Fibroblast of the conjunctiva (primary cell): ENCODE data around the gene METTL16.

Experiments
- DNase-seq: peaks from one replicate; pipeline ENCODE4 v3.0.0-alpha.2; 2010; ENCODE audit warnings: low read depth

Gene METTL16

DNA sequence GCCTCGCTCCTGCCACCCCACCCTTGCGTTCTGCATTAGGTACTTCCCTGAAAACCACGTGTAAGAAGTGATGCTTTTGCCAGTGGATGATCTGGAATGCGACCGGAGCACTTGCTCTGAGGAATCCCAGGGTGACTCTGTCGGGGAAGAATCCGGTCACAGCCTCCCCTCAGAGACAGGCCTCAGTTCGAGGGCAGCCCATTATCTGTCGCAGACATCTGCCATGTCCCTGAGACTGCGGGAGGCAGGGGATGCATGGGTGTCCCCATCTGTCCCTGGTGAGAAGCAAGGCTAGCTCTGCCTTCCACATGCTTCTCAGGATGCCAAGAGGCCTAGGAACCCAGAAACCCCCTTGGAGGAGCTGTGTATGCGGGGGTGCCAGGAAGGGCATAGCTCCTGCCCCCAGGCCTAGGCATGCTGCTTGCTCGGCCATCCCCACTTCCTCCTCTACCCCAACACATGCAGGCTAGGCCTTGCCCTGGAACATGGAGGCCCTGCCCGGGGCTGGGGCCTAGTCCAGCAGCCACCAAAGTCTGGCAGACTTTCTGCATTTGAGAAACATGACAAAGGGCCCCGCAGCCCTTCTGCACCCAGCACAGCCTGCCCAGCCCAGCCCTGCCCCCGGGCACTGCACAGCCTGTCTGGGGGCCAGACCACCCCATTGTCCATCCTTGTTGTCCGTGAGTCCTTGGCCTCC is 131.3 kb downstream of the METTL16 start:
- no peak for DNase-seq

DNA sequence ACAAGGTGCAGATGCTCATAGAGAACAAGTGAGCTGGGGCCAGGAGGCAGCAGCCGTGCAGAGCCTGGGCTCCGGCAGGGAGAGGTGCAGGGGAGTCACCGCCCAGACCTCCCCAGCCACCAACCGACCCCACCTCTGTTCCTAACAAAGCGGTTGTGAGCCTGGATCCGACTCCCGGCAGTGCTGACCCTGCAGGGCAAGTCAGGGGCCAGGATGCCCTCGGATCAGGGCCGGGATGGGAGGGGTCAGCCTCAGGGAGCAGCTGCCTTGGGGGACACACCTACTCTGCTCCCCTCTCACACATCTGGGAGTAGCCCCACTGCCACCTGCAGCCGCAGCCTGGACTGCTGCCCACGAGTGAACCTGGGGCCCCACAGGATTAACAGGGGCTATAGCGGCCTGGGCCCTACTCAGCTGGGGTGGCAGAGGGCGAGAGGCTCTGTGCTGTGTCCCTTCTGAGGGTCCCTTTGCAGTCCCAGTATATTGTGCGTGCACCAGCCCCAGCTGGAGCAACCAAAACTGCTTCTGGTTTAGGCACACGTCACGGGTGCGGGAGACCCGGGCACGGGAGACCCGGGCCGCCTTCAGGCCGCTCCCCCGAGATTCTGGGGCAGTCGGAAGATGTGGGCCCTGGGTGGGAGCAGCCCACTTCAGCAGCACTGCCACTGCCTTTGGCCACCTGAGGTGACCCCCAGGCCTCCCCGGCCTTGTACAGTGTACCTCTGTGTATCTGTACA is 132.0 kb downstream of the METTL16 start:
- DNase-seq: no peak

DNA sequence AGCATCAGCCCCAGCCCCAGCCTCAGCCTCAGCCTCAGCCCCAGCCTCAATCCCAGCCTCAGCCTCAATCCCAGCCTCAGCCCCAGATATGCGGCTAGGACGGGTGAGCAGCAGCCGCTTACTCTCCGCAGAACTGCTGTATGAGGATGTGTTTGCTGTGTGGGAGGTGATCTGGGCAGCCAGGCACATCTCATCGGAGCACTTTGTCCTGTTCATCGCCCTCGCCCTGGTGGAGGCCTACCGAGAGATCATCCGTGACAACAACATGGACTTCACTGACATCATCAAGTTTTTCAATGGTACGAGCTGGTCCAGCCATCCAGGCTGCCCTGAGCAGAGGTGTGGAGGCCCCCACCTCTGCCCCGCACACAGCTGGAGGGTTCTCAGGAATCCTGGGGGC is 132.8 kb downstream of the METTL16 start:
- DNase-seq: no peak

DNA sequence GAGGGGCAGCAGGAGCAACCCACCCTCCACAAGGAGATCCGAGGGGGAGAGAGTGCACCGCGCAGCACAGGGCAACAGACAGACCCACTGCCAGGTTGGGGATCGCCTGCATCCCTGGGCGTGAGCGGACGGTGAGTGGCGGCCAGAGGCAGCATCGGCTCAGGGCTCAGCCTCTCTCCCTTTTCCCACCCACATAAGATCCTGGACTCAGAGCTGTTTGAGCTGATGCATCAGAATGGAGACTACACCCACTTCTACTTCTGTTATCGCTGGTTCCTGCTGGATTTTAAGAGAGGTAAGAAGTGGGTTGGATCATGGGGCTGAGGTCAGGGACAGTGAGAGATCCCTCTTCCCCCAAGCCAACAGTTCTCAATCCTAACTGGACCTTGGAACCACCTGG is 134.0 kb downstream of the METTL16 start:
- no peak for DNase-seq

DNA sequence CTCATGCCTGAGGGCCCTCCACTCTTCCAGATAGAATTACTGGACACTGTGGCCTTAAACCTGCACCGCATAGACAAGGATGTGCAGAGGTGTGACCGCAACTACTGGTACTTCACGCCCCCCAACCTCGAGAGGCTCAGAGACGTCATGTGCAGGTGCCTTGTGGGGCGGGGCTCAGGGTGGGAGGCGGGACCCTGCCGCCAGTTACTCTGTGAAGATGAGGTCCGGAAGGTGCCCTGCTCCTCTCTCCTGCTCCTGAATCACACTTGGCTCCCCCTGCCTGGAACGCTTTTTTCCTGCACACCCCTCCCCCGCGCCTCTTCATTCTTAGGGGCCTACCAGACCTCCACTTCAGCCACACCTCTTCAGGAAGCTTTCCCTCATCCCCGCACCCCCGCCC is 135.6 kb downstream of the METTL16 start:
- no peak for DNase-seq

DNA sequence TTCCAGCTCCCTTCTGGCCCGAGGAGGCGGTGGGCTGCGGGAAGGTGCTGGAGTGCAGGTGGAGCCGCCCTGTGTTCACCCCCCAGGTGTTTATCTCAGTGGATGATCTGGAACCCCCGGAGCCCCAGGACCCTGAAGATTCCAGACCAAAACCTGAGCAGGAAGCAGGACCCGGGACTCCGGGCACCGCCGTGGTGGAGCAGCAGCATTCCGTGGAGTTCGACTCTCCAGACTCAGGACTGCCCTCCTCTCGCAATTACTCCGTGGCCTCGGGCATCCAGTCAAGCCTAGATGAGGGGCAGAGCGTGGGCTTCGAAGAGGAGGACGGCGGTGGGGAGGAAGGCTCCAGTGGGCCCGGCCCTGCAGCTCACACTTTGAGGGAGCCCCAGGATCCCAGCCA is 136.3 kb downstream of the METTL16 start:
- no peak for DNase-seq

DNA sequence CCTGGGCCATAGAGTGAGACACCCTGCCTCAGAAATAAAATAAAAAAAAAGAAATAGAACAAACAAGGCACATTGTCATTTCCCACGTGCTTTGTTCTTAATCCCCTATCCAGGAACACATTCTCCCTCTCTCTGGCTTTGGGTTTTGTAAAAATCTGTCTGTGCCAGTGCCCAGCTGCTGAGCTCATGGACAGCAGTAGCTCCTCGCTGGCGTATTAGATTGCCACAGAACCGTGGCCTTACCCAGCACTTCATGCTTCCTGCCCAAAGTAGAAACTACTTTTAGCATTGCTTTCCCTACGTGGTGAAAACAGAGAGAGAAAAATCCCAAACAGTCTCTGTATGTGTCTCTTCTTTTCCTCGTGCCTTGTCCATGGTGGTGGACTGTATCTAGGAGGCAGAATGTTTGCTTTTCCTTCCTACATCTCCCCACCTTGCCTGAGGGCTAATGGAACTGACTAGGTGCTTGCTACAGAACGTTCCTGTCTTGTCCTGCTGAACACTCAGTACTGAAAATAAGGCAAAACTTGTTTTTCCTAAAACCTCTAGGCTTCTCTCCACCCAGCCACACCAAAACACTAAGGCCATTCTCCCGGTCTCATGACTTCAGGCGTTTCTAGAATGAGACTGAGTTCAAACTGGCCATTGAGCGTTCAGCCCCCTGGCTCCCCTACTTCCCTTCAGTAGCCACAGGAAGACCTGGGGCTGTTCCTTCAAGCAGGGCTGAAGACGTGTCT is 137.0 kb downstream of the METTL16 start:
- no peak for DNase-seq

DNA sequence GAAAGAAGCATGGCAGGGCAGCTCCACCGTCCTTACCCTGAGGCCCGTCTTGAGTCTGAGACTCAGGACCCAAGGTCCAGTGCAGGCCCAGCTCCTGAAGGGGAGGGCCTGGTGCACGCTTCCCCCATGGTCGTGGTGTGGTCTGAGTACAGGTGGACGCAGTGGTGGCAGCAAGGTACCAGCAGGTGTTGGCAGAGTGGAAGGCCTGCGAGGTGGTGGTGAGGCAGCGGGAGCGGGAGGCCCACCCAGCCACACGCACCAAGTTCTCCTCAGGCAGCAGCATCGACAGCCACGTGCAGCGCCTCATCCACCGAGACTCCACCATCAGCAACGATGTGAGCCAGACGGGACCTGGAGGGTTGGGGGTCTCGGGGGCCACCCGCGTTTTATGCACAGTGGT is 138.5 kb downstream of the METTL16 start:
- no peak for DNase-seq

DNA sequence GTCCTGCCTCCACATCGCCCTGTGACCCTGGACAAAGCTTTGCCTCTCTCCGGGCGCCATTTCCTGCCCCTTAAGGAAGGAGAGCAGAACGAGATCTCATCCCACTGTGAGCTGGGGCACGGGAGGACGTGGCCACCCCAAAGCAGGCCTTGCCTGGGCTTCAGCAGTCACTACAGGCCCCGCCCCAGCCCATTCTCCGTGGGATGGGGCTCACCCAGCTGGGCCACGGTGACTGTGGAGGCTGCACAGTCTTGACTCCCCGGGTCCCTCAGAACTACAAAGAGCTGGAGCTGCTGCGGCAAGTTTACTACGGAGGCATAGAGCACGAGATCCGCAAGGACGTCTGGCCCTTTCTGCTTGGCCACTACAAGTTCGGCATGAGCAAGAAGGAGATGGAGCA is 139.0 kb downstream of the METTL16 start:
- no peak for DNase-seq

DNA sequence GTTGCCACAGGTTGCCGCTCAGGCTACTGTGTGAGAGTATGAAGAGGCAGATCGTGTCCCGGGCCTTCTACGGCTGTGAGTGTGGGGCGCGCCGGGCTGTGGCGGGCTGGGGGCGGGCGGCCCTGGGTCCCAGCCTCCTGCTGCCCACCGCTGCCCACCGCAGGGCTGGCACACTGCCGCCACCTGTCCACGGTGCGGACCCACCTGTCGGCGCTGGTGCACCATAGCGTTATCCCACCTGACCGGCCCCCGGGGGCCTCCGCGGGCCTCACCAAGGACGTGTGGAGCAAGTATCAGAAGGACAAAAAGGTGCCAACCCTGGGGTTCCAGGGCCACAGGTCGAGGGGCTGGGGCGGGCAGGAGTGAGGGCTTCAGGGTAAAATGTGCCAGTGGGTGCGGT is 139.5 kb downstream of the METTL16 start:
- no peak for DNase-seq

DNA sequence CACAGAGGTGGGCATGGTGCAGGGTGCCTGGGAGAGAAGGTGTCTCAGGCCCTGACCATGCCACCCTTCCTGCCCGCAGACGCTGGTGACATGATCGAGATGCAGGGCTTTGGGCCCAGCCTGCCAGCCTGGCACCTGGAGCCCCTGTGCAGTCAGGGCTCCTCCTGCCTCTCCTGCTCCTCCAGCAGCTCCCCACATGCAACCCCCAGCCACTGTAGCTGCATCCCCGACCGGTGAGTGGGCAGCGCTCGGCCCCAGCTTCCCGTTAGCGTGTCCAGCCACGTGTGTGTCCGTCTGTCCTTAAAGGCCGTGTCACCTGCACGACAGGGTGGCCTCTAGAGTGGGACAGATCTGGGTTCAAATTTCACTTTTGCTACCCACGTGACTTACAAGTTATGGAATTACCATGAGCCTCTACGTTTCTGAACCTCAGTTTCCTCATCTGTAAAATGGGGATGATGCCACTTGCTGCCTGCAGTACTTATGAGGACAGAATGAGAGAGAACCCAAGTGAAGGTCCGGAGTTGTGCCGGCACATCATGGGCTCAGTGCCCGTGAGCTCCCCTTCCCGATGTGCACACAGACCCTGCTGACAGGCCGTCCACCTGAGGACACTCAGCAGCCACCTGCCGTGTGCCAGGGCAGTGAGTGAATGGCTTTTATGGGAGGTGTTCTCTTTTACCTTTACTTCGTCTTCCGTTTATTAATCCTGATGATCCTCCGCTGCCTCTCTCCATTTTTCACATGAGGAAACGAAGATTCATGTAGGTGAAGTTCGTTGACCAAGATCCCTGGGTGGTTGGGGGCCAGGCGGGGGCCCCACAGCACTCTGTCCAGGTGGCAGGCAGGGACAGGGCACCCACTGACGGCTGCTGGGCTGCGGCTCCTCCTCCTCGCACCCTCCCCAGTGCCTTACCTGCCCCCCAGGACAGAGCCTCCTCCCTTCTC is 140.2 kb downstream of the METTL16 start:
- DNase-seq: no peak

DNA sequence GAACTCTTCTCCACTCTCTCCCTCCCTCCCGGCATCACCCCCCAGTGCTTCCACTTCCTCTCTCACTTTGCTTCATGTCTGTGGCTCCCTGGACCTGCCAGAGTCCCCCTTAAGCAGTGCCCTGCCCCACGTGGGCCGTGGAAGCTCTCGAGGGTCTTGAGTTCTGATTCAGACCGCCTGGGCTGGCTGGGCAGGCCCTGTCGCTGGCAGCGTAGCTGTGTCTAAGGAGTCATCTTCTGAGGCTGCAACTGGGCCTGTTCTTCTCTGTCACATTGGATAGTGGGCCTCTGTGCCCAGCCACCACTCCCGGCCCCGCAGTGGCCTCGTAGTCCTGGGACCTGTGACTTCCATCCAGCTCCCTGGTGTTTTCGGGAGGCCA is 141.5 kb downstream of the METTL16 start:
- DNase-seq: no peak

DNA sequence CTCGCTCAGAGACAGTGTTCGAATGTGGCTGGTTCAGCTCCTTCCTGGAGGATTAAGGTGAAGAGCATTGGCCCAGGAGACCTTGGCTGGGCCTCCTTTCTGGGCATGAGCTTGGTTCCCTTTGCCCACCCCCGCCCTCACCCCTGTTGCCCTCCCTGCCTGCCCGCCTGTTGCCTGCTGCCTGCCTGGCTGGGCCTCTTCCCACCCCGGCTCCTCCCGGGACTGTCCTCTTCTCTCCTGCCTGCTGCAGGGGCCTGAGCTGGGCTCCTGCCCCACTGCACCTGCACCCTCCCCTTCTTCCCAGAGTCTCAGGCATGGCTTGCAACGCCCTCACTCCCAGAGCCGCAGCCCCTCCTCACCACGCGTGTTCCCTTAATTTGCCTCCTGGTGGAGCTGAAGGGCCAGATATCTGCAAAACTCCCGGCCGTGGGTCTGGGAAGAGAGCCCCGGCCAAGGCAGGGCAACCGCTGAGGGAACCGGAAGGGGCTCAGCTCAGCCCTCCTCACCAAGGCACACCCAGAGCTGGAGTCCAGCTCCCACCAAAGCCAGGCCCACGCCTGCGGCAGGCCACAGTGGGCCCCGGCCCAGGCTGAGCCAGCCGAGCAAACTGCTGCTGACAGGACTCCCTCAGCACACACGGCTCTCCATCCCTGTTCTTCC is 142.0 kb downstream of the METTL16 start:
- DNase-seq: no peak

DNA sequence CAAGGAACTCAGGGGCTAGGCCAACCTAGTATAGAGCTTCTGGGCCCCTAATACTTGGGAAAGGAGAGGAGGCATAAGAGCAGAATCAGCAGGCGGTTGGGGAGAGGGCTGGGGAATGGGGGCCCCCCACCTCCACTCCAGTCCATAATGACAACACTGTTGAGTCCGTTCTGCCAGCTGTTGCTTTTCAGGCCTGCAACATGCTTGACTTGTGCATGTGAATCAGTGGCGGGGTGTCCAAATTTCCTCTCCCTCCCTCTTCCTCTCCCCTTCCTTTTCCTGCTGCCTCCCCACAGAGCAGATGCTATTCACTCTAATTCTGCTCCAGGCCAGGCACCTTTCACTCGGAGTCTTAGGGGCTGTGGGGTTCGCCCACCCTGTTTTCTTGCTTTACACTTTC is 142.6 kb downstream of the METTL16 start:
- DNase-seq: no peak

DNA sequence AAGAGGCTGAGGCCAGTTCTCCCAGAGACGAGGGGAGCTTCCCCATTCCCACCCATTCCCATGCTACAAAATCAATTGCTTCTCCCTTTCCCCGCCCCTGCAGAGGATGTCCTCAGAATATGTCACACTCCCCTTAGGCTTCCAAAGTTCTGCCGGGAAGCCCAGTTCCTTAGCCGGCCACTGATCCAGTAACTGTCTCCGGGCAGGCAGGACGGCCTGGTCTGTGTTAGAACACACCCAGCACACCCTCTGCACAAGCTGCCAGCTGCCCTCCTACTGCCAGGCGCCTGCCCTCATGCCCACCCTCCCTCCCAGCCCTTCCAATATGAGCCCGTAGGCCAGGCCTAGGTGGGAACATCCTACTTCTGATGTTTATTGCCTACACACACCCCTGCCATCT is 143.3 kb downstream of the METTL16 start:
- DNase-seq: no peak

DNA sequence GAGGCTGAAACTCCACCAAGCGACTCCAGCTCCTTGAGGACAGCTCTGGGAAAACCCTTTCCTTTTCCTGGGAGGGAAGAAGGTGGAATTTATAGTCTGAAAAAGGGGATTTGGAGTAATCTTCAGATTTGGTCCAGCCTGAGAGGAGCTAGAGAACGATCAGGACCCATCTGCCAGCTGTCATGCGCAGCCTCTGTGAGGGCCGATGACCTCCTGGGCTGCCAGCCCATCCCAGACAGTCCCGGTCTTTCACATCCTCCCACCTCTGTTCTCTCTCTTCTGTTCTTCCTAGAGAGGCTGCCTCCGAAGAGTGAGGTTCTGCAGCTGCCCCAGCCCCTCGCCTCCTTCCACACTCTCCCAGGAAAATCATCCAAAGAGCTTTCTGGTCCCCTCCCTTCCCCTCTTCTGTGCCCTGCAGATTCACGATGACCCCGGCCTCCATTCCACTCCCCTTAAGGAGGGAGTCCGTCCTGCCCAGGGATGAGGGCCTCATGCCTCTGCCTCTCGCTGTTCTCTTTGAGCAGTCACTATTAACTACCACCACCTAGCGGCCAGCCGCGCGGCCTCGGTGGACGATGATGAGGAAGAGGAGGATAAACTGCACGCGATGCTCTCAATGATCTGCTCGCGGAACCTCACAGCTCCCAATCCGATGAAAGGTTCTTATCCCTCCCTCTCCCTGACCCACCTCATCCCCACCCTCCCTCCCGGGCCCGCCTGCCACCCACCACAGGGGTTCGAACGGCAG is 144.8 kb downstream of the METTL16 start:
- no peak for DNase-seq
